GM12891 (cell line): ENCODE measurements around the gene ITPKA.

Experiments
- POLR2A ChIP-seq: IDR thresholded peaks from 2 replicates; pipeline ENCODE4 v1.6.1; 2011; ENCODE audit warnings: low read depth, low read length, control low read depth
- POLR2AphosphoS5 ChIP-seq: IDR thresholded peaks from 2 replicates; pipeline ENCODE4 v1.6.1; 2011; ENCODE audit warnings: low read depth, low read length, control low read depth
- SPI1 ChIP-seq: IDR thresholded peaks from 2 replicates; pipeline ENCODE4 v1.6.1; 2011; ENCODE audit warnings: low read depth, low read length, control low read depth
- TAF1 ChIP-seq: IDR thresholded peaks from 2 replicates; pipeline ENCODE4 v1.6.1; 2011; ENCODE audit warnings: low read depth, low read length, control low read depth

DNA sequence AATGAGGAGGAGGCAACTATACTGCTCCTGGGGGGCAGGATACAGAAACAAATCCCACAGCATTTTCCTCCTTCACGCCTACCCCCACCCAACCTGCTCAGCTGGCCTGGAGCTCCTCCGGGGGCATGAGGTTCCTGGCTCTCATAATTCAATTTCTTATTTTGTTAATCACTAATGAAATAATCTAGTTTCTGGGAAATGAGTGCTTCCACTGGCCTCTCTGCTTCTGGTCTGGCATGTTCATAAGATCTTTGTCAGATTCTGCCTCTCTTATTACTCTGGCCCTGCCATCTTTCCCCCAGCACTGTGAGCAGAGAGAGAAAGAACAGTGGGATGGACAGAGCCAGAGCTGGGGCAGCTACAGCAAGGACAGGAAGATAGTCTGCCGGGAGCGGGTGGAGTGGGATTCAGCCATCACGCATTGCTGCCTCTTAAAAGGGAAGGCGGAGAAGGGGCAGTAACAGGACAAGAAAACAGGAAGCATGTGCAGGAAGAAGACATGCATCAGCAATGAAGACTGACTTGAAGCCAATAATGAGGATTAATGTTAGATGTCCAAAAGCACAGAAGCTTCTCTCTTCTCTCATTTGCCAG, 36.8 kb downstream of the ITPKA start:
- no peak for TF ChIP-seq TAF1
- TF ChIP-seq POLR2A: no peak
- TF ChIP-seq POLR2AphosphoS5: no peak
- TF ChIP-seq SPI1: no peak
